ENCODE measurements around the gene CSAG1.
"Not testable (repeated sequence)": the region's sequence is repeated elsewhere in the genome, so short reads cannot be mapped to it uniquely, and the experiment has no call there.

The CSAG1 gene

DNA sequence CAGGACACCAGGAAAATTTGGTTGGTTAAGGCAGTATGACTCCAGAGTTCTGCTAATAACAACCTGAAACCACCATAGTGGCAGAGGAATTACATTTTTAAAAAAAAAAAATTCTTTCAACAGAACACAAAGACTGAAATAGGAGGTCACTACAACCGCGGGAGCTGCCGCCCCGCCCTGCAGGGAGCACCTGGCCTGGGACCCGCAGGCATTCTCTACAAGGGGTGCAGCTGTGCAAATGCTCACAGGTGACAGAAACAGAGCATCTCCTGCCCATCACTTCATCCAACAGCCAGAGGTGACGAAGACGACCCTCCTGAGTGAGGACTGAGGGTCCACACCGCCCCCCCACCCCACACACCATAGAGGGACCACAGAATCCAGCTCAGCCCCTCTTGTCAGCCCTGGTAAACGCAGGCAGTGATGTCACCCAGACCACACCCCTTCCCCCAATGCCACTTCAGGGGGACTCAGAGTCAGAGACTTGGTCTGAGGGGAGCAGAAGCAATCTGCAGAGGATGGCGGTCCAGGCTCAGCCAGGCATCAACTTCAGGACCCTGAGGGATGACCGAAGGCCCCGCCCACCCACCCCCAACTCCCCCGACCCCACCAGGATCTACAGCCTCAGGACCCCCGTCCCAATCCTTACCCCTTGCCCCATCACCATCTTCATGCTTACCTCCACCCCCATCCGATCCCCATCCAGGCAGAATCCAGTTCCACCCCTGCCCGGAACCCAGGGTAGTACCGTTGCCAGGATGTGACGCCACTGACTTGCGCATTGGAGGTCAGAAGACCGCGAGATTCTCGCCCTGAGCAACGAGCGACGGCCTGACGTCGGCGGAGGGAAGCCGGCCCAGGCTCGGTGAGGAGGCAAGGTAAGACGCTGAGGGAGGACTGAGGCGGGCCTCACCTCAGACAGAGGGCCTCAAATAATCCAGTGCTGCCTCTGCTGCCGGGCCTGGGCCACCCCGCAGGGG, 35.3 kb downstream of the CSAG1 start, which contains the start of gene MAGEA3:
Gene MAGEA3 (plus strand): TSS at position 843 of the 980 bp plus-strand sequence. CDS start 2,039 bp downstream, outside the sequence.
- DNase-seq, result not testable (repeated sequence)

DNA sequence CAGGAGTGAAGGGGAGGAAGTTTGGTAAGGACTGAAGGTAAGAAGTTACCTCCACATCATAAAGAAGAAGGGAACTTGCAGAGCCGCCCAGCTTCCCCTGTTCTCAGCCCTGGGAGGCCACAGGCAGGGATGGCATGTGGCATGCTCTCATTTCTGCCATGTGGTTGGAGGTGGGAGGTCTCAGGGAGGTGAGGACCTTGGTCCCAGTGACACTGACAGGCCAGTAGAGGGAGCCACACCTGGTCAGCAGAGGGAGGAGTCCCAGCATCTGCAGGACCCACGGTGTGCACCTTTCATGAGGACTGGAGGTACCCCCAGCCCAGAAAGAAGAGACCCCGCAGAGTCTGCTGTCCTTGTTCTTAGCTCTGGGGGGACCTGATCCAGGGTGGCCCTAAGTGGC, 52.5 kb downstream of the CSAG1 start:
- DNase-seq, result not testable (repeated sequence)
